H9 (cell line): ENCODE results near the gene CFAP100. TPM values are rescaled to one million over a fixed set of nuclear protein-coding genes. Genes with fewer than 3 reads are reported as not detected.

Source experiments
- DNase-seq: peaks from one replicate; pipeline ENCODE4 v3.0.0-alpha.2; 2017
- H2AFZ ChIP-seq: one replicate; pipeline ENCODE4 v1.6.1; 2013; ENCODE audit warnings: mild to moderate bottlenecking, low read length, control low read depth, moderate library complexity
- H2AK5ac ChIP-seq: 2 replicates; pipeline ENCODE4 v1.6.1; 2013; ENCODE audit warnings: low read length, control low read depth, mixed read lengths; ENCODE audit not compliant: insufficient read length
- H2BK120ac ChIP-seq: one replicate; pipeline ENCODE4 v1.6.1; 2013; ENCODE audit warnings: low read depth, mild to moderate bottlenecking, low read length, control low read depth, inconsistent platforms; ENCODE audit not compliant: poor library complexity, severe bottlenecking
- H2BK12ac ChIP-seq: 2 replicates; pipeline ENCODE4 v1.6.1; 2013; ENCODE audit warnings: low read length, control low read depth, mixed read lengths, low read depth; ENCODE audit not compliant: insufficient read length
- H2BK15ac ChIP-seq: 2 replicates; pipeline ENCODE4 v1.6.1; 2013; ENCODE audit warnings: low read depth, low read length, control low read depth
- H2BK20ac ChIP-seq: one replicate; pipeline ENCODE4 v1.6.1; 2013; ENCODE audit warnings: low read depth, mild to moderate bottlenecking, low read length, control low read depth, inconsistent platforms; ENCODE audit not compliant: poor library complexity, severe bottlenecking
- H2BK5ac ChIP-seq: 2 replicates; pipeline ENCODE4 v1.6.1; 2013; ENCODE audit warnings: low read length, control low read depth, mixed read lengths; ENCODE audit not compliant: insufficient read length
- H3K14ac ChIP-seq: 2 replicates; pipeline ENCODE4 v1.6.1; 2013; ENCODE audit warnings: low read length, control low read depth; ENCODE audit not compliant: insufficient read depth
- H3K18ac ChIP-seq: 2 replicates; pipeline ENCODE4 v1.6.1; 2013; ENCODE audit warnings: low read depth, mild to moderate bottlenecking, mixed read lengths, low read length, control low read depth; ENCODE audit not compliant: insufficient read length
- H3K23ac ChIP-seq: 2 replicates; pipeline ENCODE4 v1.6.1; 2013; ENCODE audit warnings: low read length, control low read depth, mixed read lengths, low read depth; ENCODE audit not compliant: insufficient read length
- H3K23me2 ChIP-seq: 2 replicates; pipeline ENCODE4 v1.6.1; 2013; ENCODE audit warnings: low read depth, mild to moderate bottlenecking, mixed read lengths, low read length, control low read depth; ENCODE audit not compliant: insufficient read length, poor library complexity, severe bottlenecking
- H3K27ac ChIP-seq: 2 replicates; pipeline ENCODE4 v1.5.1; 2013; ENCODE audit warnings: low read length, control low read depth, mixed read lengths, low read depth; ENCODE audit not compliant: insufficient read length
- H3K27me3 ChIP-seq: 2 replicates; pipeline ENCODE4 v1.6.1; 2013; ENCODE audit warnings: low read length, control low read depth, inconsistent platforms; ENCODE audit not compliant: insufficient read depth
- H3K4ac ChIP-seq: 2 replicates; pipeline ENCODE4 v1.6.1; 2013; ENCODE audit warnings: low read depth, mild to moderate bottlenecking, control low read depth, inconsistent platforms, low read length, moderate library complexity
- H3K4me1 ChIP-seq: 2 replicates; pipeline ENCODE4 v1.6.1; 2013; ENCODE audit warnings: low read length, control low read depth, inconsistent platforms; ENCODE audit not compliant: insufficient read depth
- H3K4me2 ChIP-seq: 2 replicates; pipeline ENCODE4 v1.6.1; 2013; ENCODE audit warnings: low read length, control low read depth, mixed read lengths; ENCODE audit not compliant: insufficient read length, insufficient read depth
- H3K56ac ChIP-seq: 2 replicates; pipeline ENCODE4 v1.6.1; 2013; ENCODE audit warnings: low read depth, mild to moderate bottlenecking, mixed read lengths, low read length, control low read depth; ENCODE audit not compliant: insufficient read length
- H3K79me1 ChIP-seq: 2 replicates; pipeline ENCODE4 v1.6.1; 2013; ENCODE audit warnings: low read depth, mild to moderate bottlenecking, moderate library complexity, low read length, control low read depth, inconsistent platforms; ENCODE audit not compliant: insufficient read depth, poor library complexity, severe bottlenecking
- H3K79me2 ChIP-seq: 2 replicates; pipeline ENCODE4 v1.6.1; 2013; ENCODE audit warnings: low read length, control low read depth, inconsistent platforms; ENCODE audit not compliant: insufficient read depth
- H3K9ac ChIP-seq: 2 replicates; pipeline ENCODE4 v1.6.1; 2013; ENCODE audit warnings: low read length, control low read depth, mixed read lengths; ENCODE audit not compliant: insufficient read length; ENCODE audit errors: extremely low read depth
- H3K9me3 ChIP-seq: one replicate; pipeline ENCODE4 v1.6.1; 2013; ENCODE audit warnings: low read depth, low read length, inconsistent platforms; ENCODE audit not compliant: control insufficient read depth
- H3T11ph ChIP-seq: one replicate; pipeline ENCODE4 v1.6.1; 2013; ENCODE audit warnings: mild to moderate bottlenecking, low read length, control low read depth, inconsistent platforms
- H4K20me1 ChIP-seq: one replicate; pipeline ENCODE4 v1.6.1; 2013; ENCODE audit not compliant: control insufficient read depth, insufficient read length, insufficient read depth
- H4K5ac ChIP-seq: 2 replicates; pipeline ENCODE4 v1.6.1; 2013; ENCODE audit warnings: low read depth, mild to moderate bottlenecking, mixed read lengths, low read length, control low read depth; ENCODE audit not compliant: insufficient read length
- H4K8ac ChIP-seq: replicated peaks from 2 replicates; pipeline ENCODE4 v1.6.1; 2013; ENCODE audit warnings: low read length, control low read depth, mixed read lengths, low read depth; ENCODE audit not compliant: insufficient read length
- H4K91ac ChIP-seq: 2 replicates; pipeline ENCODE4 v1.6.1; 2013; ENCODE audit warnings: low read depth, mild to moderate bottlenecking, moderate library complexity, mixed read lengths, low read length, control low read depth; ENCODE audit not compliant: insufficient read length
- H3K27ac Mint-ChIP-seq, 3 experiments: 2 replicates in 2 of 3; 3 replicates in 1 of 3; pipeline ENCODE4 v1.8.0; 2020 to 2021; ENCODE audit warnings: mixed read lengths in 3 of 3, mild to moderate bottlenecking in 1 of 3, moderate library complexity in 1 of 3
- H3K27me3 Mint-ChIP-seq: 2 replicates; pipeline ENCODE4 v1.8.0; 2021; ENCODE audit warnings: low read depth, mild to moderate bottlenecking, moderate library complexity, mixed read lengths
- H3K36me3 Mint-ChIP-seq, 3 experiments: 2 replicates in 2 of 3; 3 replicates in 1 of 3; pipeline ENCODE4 v1.8.0; 2020 to 2021; ENCODE audit warnings: low read depth in 3 of 3, mixed read lengths in 3 of 3; ENCODE audit not compliant: insufficient read depth in 1 of 3
- H3K4me1 Mint-ChIP-seq, 2 experiments: 2 replicates each; pipeline ENCODE4 v1.8.0; 2020; ENCODE audit warnings: mixed read lengths in 2 of 2
- H3K4me3 Mint-ChIP-seq, 2 experiments: 2 replicates in 1 of 2; 3 replicates in 1 of 2; pipeline ENCODE4 v1.8.0; 2020 to 2021; ENCODE audit warnings: mild to moderate bottlenecking in 2 of 2, mixed read lengths in 2 of 2, moderate library complexity in 1 of 2
- H3K9me3 Mint-ChIP-seq, 2 experiments: 2 replicates in 1 of 2; 3 replicates in 1 of 2; pipeline ENCODE4 v1.8.0; 2020; ENCODE audit warnings: mild to moderate bottlenecking in 2 of 2, mixed read lengths in 2 of 2, moderate library complexity in 1 of 2
- WGBS: extraction: QIAGEN DNeasy Blood & Tissue Kit; methylation state at CpG from one replicate; pipeline ENCODE4 v1.1.7; 2013; ENCODE audit warnings: missing lambda C conversion rate, low lambda C conversion rate, mixed read lengths; ENCODE audit not compliant: insufficient read length; ENCODE audit errors: extremely low coverage; 5-methylcytosine and 5-hydroxymethylcytosine counted together
- total RNA-seq: library from RNA; stranded (reverse); gene quantifications from 2 replicates; pipeline ENCODE4 v1.2.1, GENCODE V29; 2021
- TF ChIP-seq, protein P1 (sequence below): fragments of 200-600 bp; sonication (generic); conservative IDR thresholded peaks from 3 replicates; pipeline ENCODE4 v1.8.0; 2021; ENCODE audit warnings: antibody characterized with exemption, mild to moderate bottlenecking

CFAP100 gene
- total RNA-seq, 1 experiment from 2014 or later = 0.44 TPM

DNA sequence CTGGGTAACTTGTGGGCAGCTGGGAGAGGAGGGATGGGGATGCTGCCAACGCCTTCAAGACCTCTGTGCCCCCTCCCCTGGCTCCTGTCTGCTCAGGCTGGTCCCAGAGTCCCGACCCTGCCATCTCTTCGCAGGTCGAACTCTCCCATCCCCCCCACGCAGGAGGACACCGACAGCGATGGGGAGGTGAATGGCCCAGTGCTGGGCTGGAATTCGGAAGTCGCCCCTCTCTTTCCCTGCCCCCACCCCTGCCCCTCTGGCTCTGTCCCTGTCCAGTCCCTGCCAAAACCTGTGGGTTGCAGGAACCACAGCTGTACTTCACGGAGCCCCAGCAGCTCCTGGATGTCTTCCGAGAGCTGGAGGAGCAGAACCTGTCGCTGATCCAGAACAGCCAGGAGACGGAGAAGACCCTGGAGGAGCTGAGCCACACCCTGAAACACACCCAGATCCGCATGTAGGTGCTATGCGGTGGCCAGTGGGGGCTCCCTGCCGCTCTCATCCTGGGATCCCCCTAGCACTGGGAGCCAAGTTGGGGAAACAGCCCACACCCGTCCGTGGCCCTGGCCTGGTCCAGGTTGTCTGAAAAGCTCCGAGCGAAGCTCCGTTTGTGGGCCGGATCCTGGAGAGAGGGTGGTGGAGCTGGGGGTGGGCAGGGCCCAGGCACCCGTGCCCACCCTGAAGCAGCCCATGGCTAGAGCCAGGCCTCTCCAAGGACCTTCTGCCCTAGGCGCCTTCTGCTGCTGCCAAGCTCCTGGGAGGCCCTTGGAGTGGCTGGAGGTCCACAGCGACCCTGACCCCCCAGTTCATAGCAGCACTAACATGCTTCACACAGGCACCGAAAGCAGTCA is 28.7 kb downstream of the CFAP100 start:
- Histone ChIP-seq H3K79me2 (no peaks in the 10 kb centered on the region), H2BK15ac (no peak overlapping the region), H3K79me1 (no peaks in the 10 kb centered on the region), H3K4me1 (peaks cover 5% of the 10 kb centered on the region; the same call in 1 of the 2 replicates), H3K23ac (no peak overlapping the region), H4K91ac (no peak overlapping the region), H2BK5ac (no peak overlapping the region), H3K9ac (no peak overlapping the region), H3K4me2 (no peak overlapping the region), H3K14ac (peak overlapping the region; percentile 37; the same call in 1 of the 2 replicates), H3T11ph (no peak overlapping the region), H3K18ac (no peak overlapping the region), H3K56ac (no peak overlapping the region), H3K27ac (no peak overlapping the region), H2BK12ac (no peak overlapping the region), H3K27me3 (no peaks in the 10 kb centered on the region), H2AK5ac (no peak overlapping the region), H2AFZ (no peak overlapping the region), H2BK20ac (no peak overlapping the region), H3K23me2 (no peaks in the 10 kb centered on the region), H4K8ac (no peak overlapping the region), H2BK120ac (no peak overlapping the region), H3K9me3 (peaks cover 3% of the 10 kb centered on the region), H4K5ac (no peak overlapping the region), H4K20me1 (peaks cover 3% of the 10 kb centered on the region), H3K4ac (no peak overlapping the region)
- TF ChIP-seq, protein P1, sequence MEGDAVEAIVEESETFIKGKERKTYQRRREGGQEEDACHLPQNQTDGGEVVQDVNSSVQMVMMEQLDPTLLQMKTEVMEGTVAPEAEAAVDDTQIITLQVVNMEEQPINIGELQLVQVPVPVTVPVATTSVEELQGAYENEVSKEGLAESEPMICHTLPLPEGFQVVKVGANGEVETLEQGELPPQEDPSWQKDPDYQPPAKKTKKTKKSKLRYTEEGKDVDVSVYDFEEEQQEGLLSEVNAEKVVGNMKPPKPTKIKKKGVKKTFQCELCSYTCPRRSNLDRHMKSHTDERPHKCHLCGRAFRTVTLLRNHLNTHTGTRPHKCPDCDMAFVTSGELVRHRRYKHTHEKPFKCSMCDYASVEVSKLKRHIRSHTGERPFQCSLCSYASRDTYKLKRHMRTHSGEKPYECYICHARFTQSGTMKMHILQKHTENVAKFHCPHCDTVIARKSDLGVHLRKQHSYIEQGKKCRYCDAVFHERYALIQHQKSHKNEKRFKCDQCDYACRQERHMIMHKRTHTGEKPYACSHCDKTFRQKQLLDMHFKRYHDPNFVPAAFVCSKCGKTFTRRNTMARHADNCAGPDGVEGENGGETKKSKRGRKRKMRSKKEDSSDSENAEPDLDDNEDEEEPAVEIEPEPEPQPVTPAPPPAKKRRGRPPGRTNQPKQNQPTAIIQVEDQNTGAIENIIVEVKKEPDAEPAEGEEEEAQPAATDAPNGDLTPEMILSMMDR = no peak
- H3K4me3 Mint-ChIP-seq = no peak overlapping the region
- H3K27ac Mint-ChIP-seq = no peak overlapping the region
- H3K27me3 Mint-ChIP-seq = peaks cover 5% of the 10 kb centered on the region
- peaks cover 4 to 10% (median 10%) of the 10 kb centered on the region in 3 experiments for H3K36me3 Mint-ChIP-seq
- H3K4me1 Mint-ChIP-seq = peaks cover 12 to 13% of the 10 kb centered on the region in 2 experiments
- H3K9me3 Mint-ChIP-seq = peaks cover 15 to 21% of the 10 kb centered on the region in 2 experiments
- no CpG with 5 or more reads among the region's 26 CpGs for WGBS
- DNase-seq = no peak
